Thyroid gland (tissue), 4 donors: Measurements from ENCODE around the gene DSCAM. TPM values are rescaled to one million over a fixed set of nuclear protein-coding genes. Genes with fewer than 3 reads are reported as not detected.

Source experiments
- DNase-seq, 2 donors: peaks; one replicate each; pipeline ENCODE4 v3.0.0-alpha.2; 2019
- H3K27ac ChIP-seq, 3 donors: fragments of 200-600 bp; sonication (generic); 1 replicate in 2 of 3; 2 replicates in 1 of 3; pipeline ENCODE4 v1.5.1; 2016 to 2019; ENCODE audit warnings: mild to moderate bottlenecking in 1 of 3, moderate library complexity in 1 of 3
- H3K27me3 ChIP-seq: fragments of 200-600 bp; sonication (generic); one replicate; pipeline ENCODE4 v1.5.1; 2019
- H3K36me3 ChIP-seq, 2 donors: fragments of 200-600 bp; sonication (generic); one replicate each; pipeline ENCODE4 v1.5.1; 2016 to 2019
- H3K4me1 ChIP-seq, 2 donors: fragments of 200-600 bp; sonication (generic); one replicate each; pipeline ENCODE4 v1.5.1; 2017 to 2019
- H3K4me3 ChIP-seq, 3 donors: fragments of 200-600 bp; sonication (generic); replicated peaks in 1 of 3; 1 replicate in 2 of 3; 2 replicates in 1 of 3; pipeline ENCODE4 v1.5.1; 2016; ENCODE audit warnings: mild to moderate bottlenecking in 1 of 3
- H3K9me3 ChIP-seq: fragments of 200-600 bp; sonication (generic); one replicate; pipeline ENCODE4 v1.5.1; 2017
- POLR2A ChIP-seq, 2 donors: fragments of 450-650 bp; IDR thresholded peaks; one replicate each; pipeline ENCODE4 v1.6.1; 2017; ENCODE audit warnings: antibody characterized with exemption in 2 of 2, mild to moderate bottlenecking in 2 of 2, moderate library complexity in 1 of 2
- WGBS, 2 donors: methylation state at CpG; one replicate each; pipeline ENCODE4 v1.1.5; 2017; 5-methylcytosine and 5-hydroxymethylcytosine counted together
- intact Hi-C: fragments of 100-400 bp; cut with DNase I; formaldehyde crosslinking; loops from one replicate; pipeline ENCODE4 v1.15.1; 2023
- total RNA-seq, 4 donors: library from RNA; depleted of rRNA; stranded (reverse); fragments of >200 nt; gene quantifications; one replicate each; pipeline ENCODE4 v1.2.3, GENCODE V29; 2016
- TF ChIP-seq, protein P1 (sequence below), 6 experiments: fragments of 200-600 bp in 3 of 6; fragments of 450-650 bp in 3 of 6; sonication (generic) in 3 of 6; IDR thresholded peaks; one replicate each; pipeline ENCODE4 v1.5.1; 2016 to 2019; ENCODE audit warnings: antibody characterized with exemption in 6 of 6, mild to moderate bottlenecking in 2 of 6, inconsistent platforms in 1 of 6, moderate library complexity in 1 of 6

Gene DSCAM
- total RNA-seq, 4 donors from 2014 or later, result 0.20 TPM; not detected in 3

DNA sequence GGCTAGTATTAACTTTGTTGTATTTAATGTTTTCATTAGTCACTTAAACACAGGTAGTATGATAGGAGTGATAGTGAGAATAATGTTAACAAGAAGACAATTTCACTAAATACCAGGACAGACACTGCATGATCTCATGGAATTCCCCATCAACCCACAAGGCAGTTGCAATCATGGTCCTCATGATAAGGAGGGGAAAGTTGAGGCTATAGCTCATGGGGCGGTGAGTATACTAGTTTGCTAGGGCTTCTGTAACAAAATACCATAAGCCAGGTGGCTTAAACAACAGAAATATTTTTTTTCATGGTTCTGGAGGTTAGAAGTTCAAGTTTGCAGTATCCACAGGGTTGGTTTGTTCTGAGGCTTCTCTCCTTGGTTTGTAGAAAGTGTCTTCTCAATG, 115.8 kb downstream of the DSCAM start:
- Histone ChIP-seq H3K36me3 (no peaks in the 10 kb centered on the region), H3K4me1 (no peaks in the 10 kb centered on the region), H3K9me3 (no peaks in the 10 kb centered on the region), H3K27ac (no peak overlapping the region), H3K27me3 (no peaks in the 10 kb centered on the region), H3K4me3 (no peak overlapping the region)
- DNase-seq, result no peak
- intact Hi-C loops, result no loop called here
- TF ChIP-seq, protein P1, sequence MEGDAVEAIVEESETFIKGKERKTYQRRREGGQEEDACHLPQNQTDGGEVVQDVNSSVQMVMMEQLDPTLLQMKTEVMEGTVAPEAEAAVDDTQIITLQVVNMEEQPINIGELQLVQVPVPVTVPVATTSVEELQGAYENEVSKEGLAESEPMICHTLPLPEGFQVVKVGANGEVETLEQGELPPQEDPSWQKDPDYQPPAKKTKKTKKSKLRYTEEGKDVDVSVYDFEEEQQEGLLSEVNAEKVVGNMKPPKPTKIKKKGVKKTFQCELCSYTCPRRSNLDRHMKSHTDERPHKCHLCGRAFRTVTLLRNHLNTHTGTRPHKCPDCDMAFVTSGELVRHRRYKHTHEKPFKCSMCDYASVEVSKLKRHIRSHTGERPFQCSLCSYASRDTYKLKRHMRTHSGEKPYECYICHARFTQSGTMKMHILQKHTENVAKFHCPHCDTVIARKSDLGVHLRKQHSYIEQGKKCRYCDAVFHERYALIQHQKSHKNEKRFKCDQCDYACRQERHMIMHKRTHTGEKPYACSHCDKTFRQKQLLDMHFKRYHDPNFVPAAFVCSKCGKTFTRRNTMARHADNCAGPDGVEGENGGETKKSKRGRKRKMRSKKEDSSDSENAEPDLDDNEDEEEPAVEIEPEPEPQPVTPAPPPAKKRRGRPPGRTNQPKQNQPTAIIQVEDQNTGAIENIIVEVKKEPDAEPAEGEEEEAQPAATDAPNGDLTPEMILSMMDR (IDR thresholded peaks at IDR 0.05), result no peak
- no peak for TF ChIP-seq POLR2A (IDR thresholded peaks at IDR 0.05)
- WGBS, 2 donors, result 92 to 97% methylated on average over 1 of the region's 1 CpG

GRCh38 chr21:40730426-40730800, 116.5 kb downstream of the DSCAM start:
- DNase-seq, result no peak
- no peak overlapping the region for H3K4me3 ChIP-seq
- H3K27ac ChIP-seq, result no peak overlapping the region
- no peaks in the 10 kb centered on the region for H3K4me1 ChIP-seq
- no peaks in the 10 kb centered on the region for H3K27me3 ChIP-seq
- no peaks in the 10 kb centered on the region for H3K9me3 ChIP-seq
- intact Hi-C loops, result no loop called here
- 77 to 86% methylated on average over 7 of the region's 7 CpGs for WGBS, 2 donors
- TF ChIP-seq, protein P1 (IDR thresholded peaks at IDR 0.05), result no peak
- TF ChIP-seq POLR2A (IDR thresholded peaks at IDR 0.05), result no peak
- H3K36me3 ChIP-seq, result no peaks in the 10 kb centered on the region

DNA sequence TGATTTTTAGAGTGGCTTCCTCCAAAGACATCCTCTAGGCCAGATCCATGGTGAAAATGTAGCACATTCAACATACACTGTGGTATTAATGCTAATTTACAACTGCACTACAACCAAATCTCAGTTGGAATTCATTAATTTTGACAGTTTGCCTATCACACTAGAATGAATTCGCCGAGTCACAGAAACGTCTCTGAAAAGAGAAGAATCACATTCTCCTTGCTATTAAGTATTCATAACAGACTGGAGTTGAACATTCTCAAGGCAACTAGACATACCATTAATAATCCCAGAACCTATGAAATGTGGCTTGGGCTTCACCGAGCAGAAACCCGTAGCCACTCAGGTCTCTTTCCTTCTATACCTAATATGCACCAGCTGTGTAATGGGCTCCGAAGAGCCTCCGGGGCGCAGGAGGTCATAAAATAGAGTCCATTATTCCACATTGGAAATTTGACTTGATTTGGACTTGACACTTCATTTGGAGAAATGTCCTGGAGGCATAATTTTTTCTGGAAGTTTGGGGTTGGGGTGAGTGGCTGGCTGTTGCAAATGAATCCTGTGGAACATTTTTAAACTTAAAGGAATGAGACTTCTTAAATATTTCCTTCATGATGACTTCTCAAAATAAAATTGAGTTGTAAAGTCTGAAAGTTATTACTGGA, 117.1 kb downstream of the DSCAM start:
- TF ChIP-seq, protein P1 (IDR thresholded peaks at IDR 0.05), result no peak
- TF ChIP-seq POLR2A (IDR thresholded peaks at IDR 0.05), result no peak
- intact Hi-C loops, result no loop called here
- H3K4me3 ChIP-seq, result no peak overlapping the region
- no peak for DNase-seq
- H3K9me3 ChIP-seq, result no peaks in the 10 kb centered on the region
- H3K27ac ChIP-seq, result no peak overlapping the region
- H3K4me1 ChIP-seq, result no peaks in the 10 kb centered on the region
- H3K27me3 ChIP-seq, result no peaks in the 10 kb centered on the region
- WGBS, 2 donors, result 79 to 84% methylated on average over 8 of the region's 8 CpGs
- no peaks in the 10 kb centered on the region for H3K36me3 ChIP-seq

- no peak for TF ChIP-seq POLR2A (IDR thresholded peaks at IDR 0.05)
- TF ChIP-seq, protein P1 (IDR thresholded peaks at IDR 0.05), result no peak
- no peak overlapping the region for H3K27ac ChIP-seq
- no peaks in the 10 kb centered on the region for H3K4me1 ChIP-seq
- intact Hi-C loops, result no loop called here
- H3K9me3 ChIP-seq, result no peaks in the 10 kb centered on the region
- H3K4me3 ChIP-seq, result no peak overlapping the region
- H3K27me3 ChIP-seq, result no peaks in the 10 kb centered on the region
- no peak for DNase-seq
- 82 to 87% methylated on average over 5 of the region's 5 CpGs for WGBS, 2 donors
- H3K36me3 ChIP-seq, result no peaks in the 10 kb centered on the region
These were observed 123.0 kb downstream of the DSCAM start for GRCh38 chr21:40723966-40724365.

DNA sequence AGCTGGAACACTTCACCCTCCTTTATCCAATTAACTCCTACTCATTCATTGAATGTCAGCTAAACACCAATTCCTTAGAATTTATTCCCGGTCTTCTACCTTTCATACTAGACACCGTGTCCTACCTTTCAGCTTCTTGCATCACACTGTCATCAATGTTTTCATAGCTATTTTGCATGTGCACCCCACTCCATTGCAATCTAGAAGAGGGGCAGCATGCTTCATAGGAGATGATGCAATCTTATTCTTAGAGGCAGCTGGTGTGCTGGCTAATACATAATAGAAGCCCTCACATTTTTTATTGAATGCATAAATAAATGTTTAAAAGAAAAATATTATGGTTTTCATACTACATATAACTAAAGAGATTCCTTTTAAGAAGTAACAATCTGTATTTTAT, 123.6 kb downstream of the DSCAM start:
- intact Hi-C loops, result no loop called here
- Histone ChIP-seq H3K4me1 (no peaks in the 10 kb centered on the region), H3K36me3 (no peaks in the 10 kb centered on the region), H3K4me3 (no peak overlapping the region), H3K27ac (no peak overlapping the region), H3K9me3 (no peaks in the 10 kb centered on the region), H3K27me3 (no peaks in the 10 kb centered on the region)
- WGBS, 2 donors, result 96 to 97% methylated on average over 2 of the region's 2 CpGs
- DNase-seq, result no peak
- TF ChIP-seq, protein P1 (IDR thresholded peaks at IDR 0.05), result no peak
- TF ChIP-seq POLR2A (IDR thresholded peaks at IDR 0.05), result no peak
